Measurements from ENCODE around the gene PIP4K2B. TPM values are rescaled to one million over a fixed set of nuclear protein-coding genes. Genes with fewer than 3 reads are reported as not detected.

The PIP4K2B gene
- total and polyA plus RNA-seq, 7 donors, result 19.3 to 72.6 (median 62.5) TPM

- Histone ChIP-seq H3K4me3 (no peak overlapping the region), H3K27me3 (ENCODE audit: insufficient read depth in 3 of 3, low read length in 2 of 3) (peaks cover 0 to 5% (median 0%) of the 10 kb centered on the region in 3 donors), H3K27ac (no peak overlapping the region), H3K9me3 (no peaks in the 10 kb centered on the region), H3K36me3 (ENCODE audit: insufficient read depth in 1 of 2, low read depth in 1 of 2) (peaks cover 0 to 11% of the 10 kb centered on the region in 2 donors), H3K4me1 (peaks cover 16% of the 10 kb centered on the region)
- peak in 1 of 2 donors; percentile 12 for DNase-seq
- intact Hi-C loops (cut with DNase I), result no loop called here
- 63 to 71% (median 67%) methylated on average over 4 of the region's 4 CpGs for WGBS, 3 donors
- ATAC-seq, result no peak
- no peak for TF ChIP-seq CTCF (IDR thresholded peaks at IDR 0.05)
Observed at GRCh38 chr17:38740806-38741205, 58.5 kb downstream of the PIP4K2B start.

GRCh38 chr17:38740044-38740443, 59.3 kb downstream of the PIP4K2B start:
- no peaks in the 10 kb centered on the region for H3K9me3 ChIP-seq
- H3K27me3 ChIP-seq (ENCODE audit: insufficient read depth in 3 of 3, low read length in 2 of 3), result peaks cover 0 to 3% (median 0%) of the 10 kb centered on the region in 3 donors
- peaks cover 16% of the 10 kb centered on the region for H3K4me1 ChIP-seq
- peaks cover 0 to 11% of the 10 kb centered on the region in 2 donors for H3K36me3 ChIP-seq (ENCODE audit: insufficient read depth in 1 of 2, low read depth in 1 of 2)
- intact Hi-C loops (cut with DNase I), result no loop called here
- ATAC-seq (no peak), DNase-seq (no peak)
- H3K27ac ChIP-seq, result no peak overlapping the region
- no peak overlapping the region for H3K4me3 ChIP-seq
- 90 to 92% (median 91%) methylated on average over 19 of the region's 19 CpGs for WGBS, 3 donors
- no peak for TF ChIP-seq CTCF (IDR thresholded peaks at IDR 0.05)

- intact Hi-C loops (cut with DNase I), result loop anchor here (10.0 kb wide), 1 partner anchor 185 kb away; no protein-coding TSS in a partner anchor
- Histone ChIP-seq H3K4me1 (peaks cover 16% of the 10 kb centered on the region), H3K36me3 (ENCODE audit: insufficient read depth in 1 of 2, low read depth in 1 of 2) (peaks cover 0 to 11% of the 10 kb centered on the region in 2 donors)
Observed at GRCh38 chr17:38739305-38739704, 60.1 kb downstream of the PIP4K2B start.

GRCh38 chr17:38738686-38739085, 60.7 kb downstream of the PIP4K2B start:
- no peak for DNase-seq
- Histone ChIP-seq H3K9me3 (no peaks in the 10 kb centered on the region), H3K27me3 (ENCODE audit: insufficient read depth in 3 of 3, low read length in 2 of 3) (peaks cover 0 to 3% (median 0%) of the 10 kb centered on the region in 3 donors), H3K27ac (no peak overlapping the region), H3K4me3 (no peak overlapping the region), H3K4me1 (peaks cover 16% of the 10 kb centered on the region), H3K36me3 (ENCODE audit: insufficient read depth in 1 of 2, low read depth in 1 of 2) (peaks cover 0 to 12% of the 10 kb centered on the region in 2 donors)
- intact Hi-C loops (cut with DNase I), result loop anchor here (10.0 kb wide), 1 partner anchor 184 kb away; no protein-coding TSS in a partner anchor
- no peak for ATAC-seq
- 93 to 95% (median 94%) methylated on average over 16 of the region's 16 CpGs for WGBS, 3 donors
- no peak for TF ChIP-seq CTCF (IDR thresholded peaks at IDR 0.05)

More at GRCh38 chr17:38739305-38739704, 60.1 kb downstream of the PIP4K2B start:
- Histone ChIP-seq H3K4me3 (no peak overlapping the region), H3K27me3 (ENCODE audit: insufficient read depth in 3 of 3, low read length in 2 of 3) (peaks cover 0 to 3% (median 0%) of the 10 kb centered on the region in 3 donors), H3K27ac (no peak overlapping the region), H3K9me3 (no peaks in the 10 kb centered on the region)
- DNase-seq (no peak), ATAC-seq (no peak)
- 80 to 85% (median 84%) methylated on average over 14 of the region's 14 CpGs for WGBS, 3 donors
- TF ChIP-seq CTCF (IDR thresholded peaks at IDR 0.05), result no peak

All from psoas muscle (tissue), 8 donors.